Dendritic cell treated with granulocyte-macrophage colony-stimulating factor and Interleukin-4, amounts not matched to agents 40 ng/mL and 50 ng/mL, for 4 days (primary cell): ENCODE measurements around the gene RNLS.
"Not testable (repeated sequence)": the region's sequence is repeated elsewhere in the genome, so short reads cannot be mapped to it uniquely, and the experiment has no call there.

Experiments
- H3K27ac Mint-ChIP-seq: one replicate; pipeline ENCODE4 v1.8.0; 2022; ENCODE audit warnings: mild to moderate bottlenecking, mixed read lengths
- H3K27me3 Mint-ChIP-seq: one replicate; pipeline ENCODE4 v1.8.0; 2022; ENCODE audit warnings: mild to moderate bottlenecking, mixed read lengths
- H3K36me3 Mint-ChIP-seq: one replicate; pipeline ENCODE4 v1.8.0; 2022; ENCODE audit warnings: low read depth, mixed read lengths
- H3K4me1 Mint-ChIP-seq: one replicate; pipeline ENCODE4 v1.8.0; 2022; ENCODE audit warnings: low read depth, mixed read lengths
- H3K4me3 Mint-ChIP-seq: one replicate; pipeline ENCODE4 v1.8.0; 2022; ENCODE audit warnings: mild to moderate bottlenecking, moderate library complexity, mixed read lengths
- H3K9me3 Mint-ChIP-seq: one replicate; pipeline ENCODE4 v1.8.0; 2022; ENCODE audit warnings: mixed read lengths
- intact Hi-C: fragments of 100-400 bp; cut with micrococcal nuclease; formaldehyde crosslinking; loops from one replicate; pipeline ENCODE4 v1.15.0; 2022

The RNLS gene

GRCh38 chr10:88317099-88317498 lies 266.0 kb downstream of the RNLS start:
- no peak overlapping the region for H3K4me3 Mint-ChIP-seq
- H3K36me3 Mint-ChIP-seq, result peaks cover 13% of the 10 kb centered on the region
- intact Hi-C loops, result no loop called here
- peaks cover 12% of the 10 kb centered on the region for H3K4me1 Mint-ChIP-seq
- peaks cover 14% of the 10 kb centered on the region for H3K27me3 Mint-ChIP-seq
- H3K9me3 Mint-ChIP-seq, result peaks cover 32% of the 10 kb centered on the region
- H3K27ac Mint-ChIP-seq, result no peak overlapping the region

GRCh38 chr10:88316292-88316861 lies 266.7 kb downstream of the RNLS start:
- Mint-ChIP-seq H3K9me3 (peaks cover 29% of the 10 kb centered on the region), H3K27me3 (peaks cover 20% of the 10 kb centered on the region), H3K4me1 (peaks cover 20% of the 10 kb centered on the region), H3K36me3 (peaks cover 13% of the 10 kb centered on the region), H3K27ac (no peak overlapping the region), H3K4me3 (no peak overlapping the region)
- intact Hi-C loops, result no loop called here

- Mint-ChIP-seq H3K36me3 (peaks cover 13% of the 10 kb centered on the region), H3K4me3 (no peak overlapping the region), H3K27ac (no peak overlapping the region), H3K4me1 (peaks cover 26% of the 10 kb centered on the region), H3K9me3 (peaks cover 23% of the 10 kb centered on the region), H3K27me3 (peaks cover 20% of the 10 kb centered on the region)
- intact Hi-C loops, result no loop called here
Measured at GRCh38 chr10:88315755-88316154, 267.4 kb downstream of the RNLS start.

- Mint-ChIP-seq H3K36me3 (peaks cover 7% of the 10 kb centered on the region), H3K4me1 (peaks cover 33% of the 10 kb centered on the region), H3K9me3 (peaks cover 9% of the 10 kb centered on the region), H3K27ac (no peak overlapping the region), H3K4me3 (no peak overlapping the region), H3K27me3 (peaks cover 23% of the 10 kb centered on the region)
- intact Hi-C loops, result no loop called here
Measured at GRCh38 chr10:88314362-88314761, 268.8 kb downstream of the RNLS start.

- peaks cover 4% of the 10 kb centered on the region for H3K9me3 Mint-ChIP-seq
- peaks cover 23% of the 10 kb centered on the region for H3K27me3 Mint-ChIP-seq
- no peak overlapping the region for H3K27ac Mint-ChIP-seq
- peaks cover 38% of the 10 kb centered on the region for H3K4me1 Mint-ChIP-seq
- H3K4me3 Mint-ChIP-seq, result no peak overlapping the region
- H3K36me3 Mint-ChIP-seq, result peaks cover 2% of the 10 kb centered on the region
- intact Hi-C loops, result no loop called here
Measured at GRCh38 chr10:88313878-88314277, 269.2 kb downstream of the RNLS start.

GRCh38 chr10:88312855-88313254 lies 270.3 kb downstream of the RNLS start:
- Mint-ChIP-seq H3K36me3 (no peaks in the 10 kb centered on the region), H3K4me1 (peaks cover 39% of the 10 kb centered on the region)
- intact Hi-C loops, result no loop called here

GRCh38 chr10:88311264-88311663 lies 271.9 kb downstream of the RNLS start:
- Mint-ChIP-seq H3K4me1 (peaks cover 40% of the 10 kb centered on the region), H3K36me3 (no peaks in the 10 kb centered on the region), H3K27me3 (peaks cover 27% of the 10 kb centered on the region), H3K27ac (no peak overlapping the region), H3K9me3 (no peaks in the 10 kb centered on the region), H3K4me3 (no peak overlapping the region)
- intact Hi-C loops, result no loop called here

More at GRCh38 chr10:88312855-88313254, 270.3 kb downstream of the RNLS start:
- Mint-ChIP-seq H3K4me3 (no peak overlapping the region), H3K27ac (no peak overlapping the region), H3K27me3 (peaks cover 26% of the 10 kb centered on the region), H3K9me3 (no peaks in the 10 kb centered on the region)

- Mint-ChIP-seq H3K9me3 (peaks cover 5% of the 10 kb centered on the region), H3K36me3 (no peaks in the 10 kb centered on the region), H3K4me3 (no peak overlapping the region), H3K27ac (no peak overlapping the region), H3K4me1 (peaks cover 35% of the 10 kb centered on the region), H3K27me3 (peaks cover 36% of the 10 kb centered on the region)
- intact Hi-C loops, result no loop called here
Measured at GRCh38 chr10:88309365-88309764, 273.8 kb downstream of the RNLS start.

GRCh38 chr10:88308361-88308760 lies 274.8 kb downstream of the RNLS start:
- H3K27ac Mint-ChIP-seq, intact Hi-C loops, H3K36me3 Mint-ChIP-seq, H3K4me3 Mint-ChIP-seq, H3K9me3 Mint-ChIP-seq: not testable (repeated sequence)
- Mint-ChIP-seq H3K27me3 (peaks cover 33% of the 10 kb centered on the region), H3K4me1 (peaks cover 35% of the 10 kb centered on the region)

GRCh38 chr10:88299787-88300186 lies 283.3 kb downstream of the RNLS start:
- H3K9me3 Mint-ChIP-seq, result peaks cover 7% of the 10 kb centered on the region
- H3K4me1 Mint-ChIP-seq, result peaks cover 4% of the 10 kb centered on the region
- no peaks in the 10 kb centered on the region for H3K36me3 Mint-ChIP-seq
- H3K27ac Mint-ChIP-seq, result no peak overlapping the region
- intact Hi-C loops, result no loop called here
- no peak overlapping the region for H3K4me3 Mint-ChIP-seq
- H3K27me3 Mint-ChIP-seq, result peaks cover 12% of the 10 kb centered on the region

- no peak overlapping the region for H3K4me3 Mint-ChIP-seq
- peaks cover 4% of the 10 kb centered on the region for H3K4me1 Mint-ChIP-seq
- no peak overlapping the region for H3K27ac Mint-ChIP-seq
- no peaks in the 10 kb centered on the region for H3K9me3 Mint-ChIP-seq
- no peaks in the 10 kb centered on the region for H3K36me3 Mint-ChIP-seq
- intact Hi-C loops, result no loop called here
- H3K27me3 Mint-ChIP-seq, result no peaks in the 10 kb centered on the region
Measured at GRCh38 chr10:88297103-88297502, 286.0 kb downstream of the RNLS start.

GRCh38 chr10:88293651-88294230 lies 289.4 kb downstream of the RNLS start:
- no peaks in the 10 kb centered on the region for H3K36me3 Mint-ChIP-seq
- intact Hi-C loops, result no loop called here
- H3K4me3 Mint-ChIP-seq, result no peak overlapping the region
- no peaks in the 10 kb centered on the region for H3K27me3 Mint-ChIP-seq
- no peak overlapping the region for H3K27ac Mint-ChIP-seq
- no peaks in the 10 kb centered on the region for H3K4me1 Mint-ChIP-seq
- H3K9me3 Mint-ChIP-seq, result no peaks in the 10 kb centered on the region

- H3K4me3 Mint-ChIP-seq, result no peak overlapping the region
- H3K4me1 Mint-ChIP-seq, result no peaks in the 10 kb centered on the region
- no peaks in the 10 kb centered on the region for H3K9me3 Mint-ChIP-seq
- intact Hi-C loops, result no loop called here
- H3K36me3 Mint-ChIP-seq, result no peaks in the 10 kb centered on the region
- H3K27me3 Mint-ChIP-seq, result no peaks in the 10 kb centered on the region
- no peak overlapping the region for H3K27ac Mint-ChIP-seq
Measured at GRCh38 chr10:88293073-88293472, 290.0 kb downstream of the RNLS start.

GRCh38 chr10:88292185-88292514 lies 291.0 kb downstream of the RNLS start:
- Mint-ChIP-seq H3K4me3 (no peak overlapping the region), H3K9me3 (peaks cover 7% of the 10 kb centered on the region), H3K27me3 (no peaks in the 10 kb centered on the region), H3K4me1 (no peaks in the 10 kb centered on the region), H3K36me3 (no peaks in the 10 kb centered on the region), H3K27ac (no peak overlapping the region)
- intact Hi-C loops, result no loop called here
